Pons (tissue), 1 donor: Measurements from ENCODE around the gene ALDH3B1.
A peak's percentile ranks its signal among the peaks of the same experiment; 100 is the strongest.

ENCODE experiments used
- DNase-seq: peaks from one replicate; pipeline ENCODE4 v3.0.0-alpha.2; 2016; ENCODE audit warnings: low spot score

ALDH3B1 gene

DNA sequence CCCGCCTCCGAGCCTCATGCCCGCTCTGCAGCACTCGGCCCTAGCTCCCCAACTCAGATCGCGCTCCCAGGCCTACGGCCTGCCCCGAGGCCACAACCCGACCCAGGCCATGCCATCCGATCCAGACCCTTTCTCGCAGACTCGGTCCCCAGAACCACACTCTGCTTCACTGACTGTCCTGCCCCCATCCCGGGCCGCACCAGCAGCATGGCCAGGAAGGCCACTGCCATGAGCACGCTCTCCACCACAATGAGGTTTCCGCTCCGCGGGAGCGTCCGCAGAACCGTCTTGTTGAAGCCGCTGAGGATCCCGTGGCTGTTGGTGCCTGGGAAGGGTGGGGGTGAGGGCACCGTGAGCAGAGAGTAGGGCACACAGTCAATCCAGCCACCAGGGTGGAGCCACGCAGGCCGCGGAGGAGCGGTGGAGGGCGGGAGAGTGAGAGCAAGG is 12.6 kb upstream of the ALDH3B1 start:
- no peak for DNase-seq

DNA sequence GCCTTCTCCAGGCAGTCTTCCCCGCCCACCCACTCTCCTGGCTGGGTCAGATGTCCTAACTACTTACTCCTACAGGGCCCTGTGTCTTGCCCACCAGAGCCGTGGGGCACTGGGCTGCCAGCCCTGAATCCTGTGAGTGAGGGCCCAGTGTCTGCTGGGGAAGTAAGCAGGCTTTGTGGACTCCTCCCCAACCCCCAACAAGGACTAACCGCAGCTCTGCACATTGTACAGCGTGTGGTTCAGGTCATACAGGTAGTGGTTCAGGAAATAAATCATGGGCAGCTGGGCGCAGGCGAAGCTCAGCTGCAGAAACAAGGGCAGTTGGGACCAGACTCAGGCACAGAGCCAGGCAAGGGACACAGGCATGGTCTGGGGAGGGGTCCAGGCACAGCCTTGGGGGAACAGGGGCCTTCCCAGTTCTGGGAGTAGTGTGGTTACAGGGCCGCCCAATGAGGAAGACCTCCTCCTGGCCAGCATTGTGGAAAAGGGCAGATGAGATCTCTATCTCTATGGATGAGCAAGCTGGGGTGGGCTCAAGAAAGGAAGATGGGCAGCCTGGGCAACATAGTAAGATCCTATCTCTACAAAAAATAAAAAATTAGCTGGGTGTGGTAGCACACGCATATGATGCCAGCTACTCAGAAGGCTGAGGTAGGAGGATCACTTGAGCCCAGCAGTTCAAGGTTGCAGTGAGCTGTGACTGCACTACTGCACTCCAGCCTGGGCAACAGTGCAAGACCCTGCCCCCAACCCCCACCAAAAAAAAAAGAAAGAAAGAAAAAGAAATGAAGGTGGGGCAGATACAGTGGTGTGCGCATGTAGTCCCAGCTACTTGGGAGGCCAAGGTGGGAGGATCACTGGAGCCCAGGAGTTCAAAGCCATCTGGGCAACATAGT is 11.7 kb upstream of the ALDH3B1 start:
- no peak for DNase-seq

DNA sequence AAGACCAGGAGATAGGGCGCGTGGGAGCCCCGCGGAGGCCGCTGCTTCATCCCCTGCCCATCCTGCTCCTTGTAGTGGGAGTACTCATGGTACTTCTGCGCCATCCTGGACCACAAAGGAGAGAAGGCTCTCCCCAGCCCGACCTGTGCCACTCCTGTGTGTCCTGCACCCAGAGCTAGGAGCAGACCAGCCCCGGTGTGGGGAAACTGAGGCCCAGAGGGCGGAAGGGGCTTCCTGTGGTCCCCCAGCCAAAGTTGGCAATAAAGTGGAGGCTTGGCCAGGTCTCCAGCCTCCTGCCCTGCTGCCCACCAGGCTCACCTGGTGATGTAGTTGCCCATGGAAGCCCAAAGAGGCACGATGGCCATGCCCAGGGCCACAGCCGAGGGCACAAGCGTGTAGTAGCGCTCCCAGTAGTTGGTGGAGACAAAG is 10.9 kb upstream of the ALDH3B1 start:
- DNase-seq: no peak

DNA sequence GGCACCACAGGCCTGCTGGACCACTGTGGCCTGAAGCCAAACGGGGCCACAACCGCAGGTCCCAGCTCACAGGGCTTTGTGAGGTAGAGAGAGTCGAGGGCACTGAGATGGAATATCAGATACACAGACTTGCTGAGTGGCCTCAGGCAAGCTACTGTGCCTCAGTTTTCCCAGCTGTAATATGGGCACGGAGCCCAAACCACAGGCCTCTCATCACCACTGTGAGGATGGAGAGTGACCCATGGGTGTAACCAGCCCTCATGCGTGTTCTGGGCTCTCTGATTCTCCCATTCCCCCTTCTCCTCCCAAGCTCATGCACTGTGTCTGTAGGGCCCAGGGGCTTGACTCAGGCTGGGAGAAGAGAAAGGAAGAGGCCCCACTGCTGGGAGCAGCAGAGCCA is 10.4 kb upstream of the ALDH3B1 start:
- DNase-seq: no peak

- DNase-seq: no peak
Measured at GRCh38 chr11:68002575-68002937, 7.6 kb upstream of the ALDH3B1 start.

- DNase-seq: no peak
Measured at GRCh38 chr11:68002938-68003845, 6.9 kb upstream of the ALDH3B1 start.

DNA sequence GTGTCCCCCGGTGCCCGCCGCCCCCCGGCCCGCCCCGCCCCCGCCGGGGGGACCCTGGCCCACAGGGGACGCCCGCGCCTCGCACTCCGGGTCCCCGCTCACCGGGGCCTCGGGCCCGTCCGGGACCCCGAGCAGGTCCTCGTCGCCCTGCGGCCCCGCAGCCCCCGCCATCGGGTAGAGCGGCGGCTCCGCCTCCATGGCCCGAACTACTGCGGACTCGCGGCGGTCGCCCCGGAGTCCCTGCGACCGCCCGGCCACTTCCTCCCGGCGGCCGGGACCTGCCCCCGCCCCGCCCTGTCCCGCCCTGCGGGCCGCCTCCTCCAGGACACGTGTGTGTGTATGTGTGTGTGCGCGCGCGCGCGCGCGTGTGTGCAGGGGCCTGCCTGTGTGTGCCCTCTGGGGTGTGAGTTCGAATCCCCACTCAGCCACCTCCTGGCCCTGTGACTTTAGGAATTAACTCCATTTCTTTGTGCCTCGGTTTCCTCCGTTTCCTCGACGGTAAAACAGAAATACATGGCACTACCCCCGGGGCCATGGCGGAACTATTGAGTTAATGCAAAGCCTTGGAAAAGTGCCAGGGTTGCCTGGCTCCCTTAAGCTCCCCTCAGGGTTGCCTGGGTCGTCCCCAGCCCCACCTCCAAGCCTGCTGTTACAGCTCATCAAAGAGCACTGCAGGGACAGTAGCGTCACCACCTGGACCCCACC is 6.1 kb upstream of the ALDH3B1 start, which contains the start of gene UNC93B1:
Gene UNC93B1, minus strand, starts transcription at position 252 of the 705 bp plus-strand sequence. Its CDS starts 54 bp downstream, at position 198.
- peak; percentile 52 for DNase-seq

- DNase-seq: no peak
Measured at GRCh38 chr11:68004551-68005335, 5.4 kb upstream of the ALDH3B1 start.

- DNase-seq: no peak
Measured at GRCh38 chr11:68006606-68007166, 3.4 kb upstream of the ALDH3B1 start.

DNA sequence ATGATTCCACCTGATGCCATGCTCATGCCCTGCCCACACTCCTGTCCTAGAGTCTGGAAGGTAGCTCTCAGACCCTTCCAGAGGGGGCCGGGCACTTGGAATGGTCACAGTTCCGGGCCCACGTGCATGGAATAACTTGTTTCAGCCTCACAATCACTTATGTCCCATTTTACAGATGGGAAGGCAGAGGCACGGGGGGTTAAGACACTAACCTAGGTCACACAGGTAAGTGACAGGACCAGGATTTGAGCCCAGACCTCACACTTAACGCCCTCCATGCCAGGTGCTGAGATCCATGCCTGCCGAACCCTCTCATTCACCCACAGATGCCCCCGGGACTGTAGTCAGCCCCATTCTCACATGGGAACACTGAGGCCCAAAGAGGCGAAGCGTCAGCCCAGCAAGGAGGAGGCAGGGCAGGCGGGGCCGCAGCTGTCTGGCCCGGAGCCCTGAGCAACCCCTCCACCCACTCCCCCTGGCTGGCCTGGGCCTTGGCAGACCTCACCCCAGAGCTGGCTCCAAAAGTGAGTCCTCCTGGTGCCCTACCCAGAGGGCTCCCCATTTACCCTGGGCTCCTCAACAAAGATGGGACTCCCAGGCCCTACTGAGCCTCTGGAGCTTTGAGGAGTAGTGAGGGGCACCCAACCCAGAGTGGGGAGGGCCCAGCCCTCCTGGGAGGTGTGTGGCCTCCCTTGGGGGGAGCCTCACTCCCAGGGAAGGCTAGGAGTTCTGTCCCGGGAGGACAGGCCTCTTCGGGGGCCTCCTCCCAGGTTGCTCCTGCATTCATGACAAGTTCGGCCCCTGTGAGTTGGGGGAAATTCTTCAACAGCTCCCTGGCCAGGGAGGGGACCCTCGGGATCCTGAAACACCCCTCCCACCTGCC is 2.4 kb upstream of the ALDH3B1 start:
- no peak for DNase-seq

DNA sequence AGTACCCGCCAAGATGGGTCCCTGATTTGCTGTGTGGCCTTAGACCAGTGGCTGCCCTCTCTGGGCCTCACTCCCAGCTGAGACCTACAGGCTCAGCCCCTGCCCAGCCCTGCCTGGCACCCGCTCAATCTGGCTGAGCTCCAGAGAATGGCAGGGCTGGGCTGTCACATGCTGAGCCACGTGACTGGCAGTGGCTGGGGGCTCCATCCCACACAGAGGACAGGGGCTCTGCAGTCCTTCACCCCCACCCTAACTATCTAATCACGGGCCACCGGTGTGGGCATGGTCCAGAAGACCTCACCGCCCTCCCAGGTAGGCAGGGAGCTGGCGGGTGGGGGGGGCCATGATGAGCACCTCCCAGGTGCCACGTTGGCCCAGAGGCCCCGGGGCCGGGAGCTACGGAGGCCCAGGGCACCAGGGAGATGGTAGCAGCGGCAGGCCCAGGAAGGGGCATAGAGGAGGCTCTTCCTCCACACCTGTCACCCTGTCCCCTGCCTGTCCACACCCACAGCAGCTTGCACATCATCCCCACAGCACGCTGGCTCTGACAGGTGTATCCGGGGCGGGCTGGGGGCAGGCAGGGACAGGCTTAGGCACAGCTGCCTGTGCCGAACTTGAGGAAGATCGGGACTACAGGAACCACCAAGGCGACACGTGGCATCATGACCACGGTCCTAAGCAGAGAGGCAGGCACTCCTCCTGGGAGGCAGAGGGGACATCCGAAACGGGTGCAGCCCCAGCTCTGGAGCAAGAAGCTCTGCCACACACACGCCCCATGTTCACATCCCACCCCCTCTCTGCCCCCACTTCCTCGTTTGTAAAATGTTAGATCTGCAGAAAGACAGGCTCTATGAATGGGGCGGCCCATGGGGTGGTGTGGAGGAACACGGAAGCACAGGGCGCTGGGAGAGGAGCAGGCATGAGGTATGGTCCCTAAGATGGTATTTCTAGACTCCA is 1.5 kb upstream of the ALDH3B1 start:
- no peak for DNase-seq

DNA sequence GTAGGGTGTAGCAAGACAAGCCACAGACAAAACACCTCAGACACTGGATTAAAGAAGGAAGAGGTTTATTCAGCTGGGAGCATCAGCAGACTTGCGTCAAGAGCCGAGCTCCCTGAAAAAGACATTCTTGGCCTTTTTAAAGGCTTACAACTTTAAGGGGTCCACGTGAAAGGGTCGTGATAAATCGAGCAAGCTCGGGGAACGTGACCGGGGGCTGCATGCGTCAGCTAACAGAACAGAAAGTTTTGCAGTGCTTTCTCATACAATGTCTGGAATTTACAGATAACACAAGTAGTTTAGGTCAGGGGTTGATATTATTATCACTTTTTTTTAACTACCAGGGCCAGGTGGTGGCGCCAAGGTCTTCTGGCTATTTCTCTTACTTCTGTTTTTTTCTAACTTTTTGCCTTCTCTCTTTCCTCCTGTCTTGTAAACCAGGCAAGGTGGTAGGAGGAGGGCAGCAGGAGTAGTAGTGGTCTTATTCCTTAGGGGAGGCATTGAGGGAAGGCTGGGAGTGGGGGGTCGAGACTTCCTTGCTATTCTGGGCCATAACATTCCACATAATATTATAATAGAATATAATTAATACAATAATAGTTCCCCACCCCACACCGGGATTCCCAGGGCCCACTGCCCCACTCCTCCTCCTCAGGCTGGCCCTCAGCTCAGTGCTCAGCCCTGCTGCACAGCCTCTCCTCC is 587 bp upstream of the ALDH3B1 start:
- peak; percentile 42 for DNase-seq

- DNase-seq: no peak
Measured at GRCh38 chr11:68011051-68011943, 1.2 kb downstream of the ALDH3B1 start.

- DNase-seq: no peak
Measured at GRCh38 chr11:68012044-68012842, 2.1 kb downstream of the ALDH3B1 start.

DNA sequence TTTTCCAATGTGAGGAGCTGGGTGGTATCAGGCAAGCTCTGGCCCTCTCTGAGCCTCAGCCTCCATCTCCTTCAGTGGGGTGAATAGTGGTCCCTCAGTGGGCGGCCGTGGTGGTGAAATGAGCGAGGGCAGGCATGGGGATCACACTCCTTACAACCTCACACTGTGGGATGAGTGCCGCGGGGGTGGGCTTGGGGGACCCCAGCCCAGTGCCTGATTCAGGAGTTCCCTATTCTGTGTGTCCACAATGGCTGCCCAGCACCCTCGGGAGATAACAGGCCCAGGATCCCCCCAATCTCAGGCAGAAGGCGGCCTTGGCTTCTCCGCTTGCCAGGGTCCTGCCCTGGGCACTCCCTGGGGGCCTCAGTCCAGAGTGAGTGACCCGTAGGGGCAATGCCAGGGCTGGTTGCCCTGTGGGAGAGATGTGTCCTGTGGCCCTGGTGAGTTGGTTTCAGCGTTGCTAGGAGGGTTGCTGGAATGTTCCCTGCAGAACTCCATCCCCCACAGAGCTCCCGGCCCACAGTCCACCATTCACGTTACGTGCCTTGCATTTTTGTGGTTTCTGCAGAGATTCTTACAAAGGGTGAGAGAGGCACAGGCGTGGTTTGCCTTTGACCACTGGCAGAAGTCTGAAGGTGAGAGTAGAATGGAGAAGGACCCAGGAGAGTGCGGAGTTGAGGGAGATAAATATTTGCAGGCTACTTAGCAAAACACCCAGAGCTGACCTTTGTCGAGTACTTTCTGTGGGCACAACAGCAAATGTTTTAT is 2.9 kb downstream of the ALDH3B1 start:
- no peak for DNase-seq
